Measurements from ENCODE around the gene ELMO2.

The ELMO2 gene

DNA sequence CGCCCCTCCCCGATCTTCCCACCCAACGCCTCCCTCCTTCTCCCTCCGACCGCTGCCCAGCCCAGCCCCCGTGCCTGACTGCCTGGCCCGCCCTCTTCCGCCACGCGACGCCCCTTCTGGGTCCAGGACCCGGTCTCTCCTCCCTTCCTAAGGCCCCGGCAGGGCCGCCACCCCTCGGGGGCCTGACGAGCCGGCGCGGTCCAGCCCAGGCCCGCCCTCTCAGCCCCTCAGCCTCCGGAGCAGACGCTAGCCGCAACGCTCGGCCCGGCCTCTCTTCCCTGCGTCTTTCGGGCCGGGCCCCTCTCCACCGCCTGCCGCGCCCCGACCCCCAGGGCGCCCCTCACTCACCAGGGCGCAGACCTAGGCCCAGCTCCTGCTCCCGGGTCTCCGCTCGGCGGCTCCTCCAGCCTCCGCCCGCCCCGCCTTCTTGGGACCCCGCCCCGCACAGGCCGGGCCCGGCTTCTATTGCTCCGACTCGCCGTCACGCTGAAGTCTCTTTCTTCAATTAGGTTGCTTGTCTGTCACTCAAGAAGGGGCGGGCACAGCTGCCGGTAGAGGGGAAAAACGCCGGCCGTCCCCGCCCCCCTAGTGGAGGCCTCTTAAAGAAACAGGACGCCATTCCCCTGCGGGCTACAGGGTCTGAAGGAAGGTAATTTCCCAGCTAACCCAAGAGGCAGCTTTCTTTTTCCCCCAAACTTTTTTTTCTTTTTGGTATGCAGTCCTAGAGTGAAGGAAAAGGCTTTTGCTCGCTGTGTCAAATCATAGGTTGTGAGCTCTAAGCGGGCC lies at the start of gene ELMO2:
Gene ELMO2, minus strand, starts transcription at position 416 of the 786 bp plus-strand sequence. CDS start 12,133 bp downstream, outside the sequence.
- DNase-seq: peak; percentile 96

DNA sequence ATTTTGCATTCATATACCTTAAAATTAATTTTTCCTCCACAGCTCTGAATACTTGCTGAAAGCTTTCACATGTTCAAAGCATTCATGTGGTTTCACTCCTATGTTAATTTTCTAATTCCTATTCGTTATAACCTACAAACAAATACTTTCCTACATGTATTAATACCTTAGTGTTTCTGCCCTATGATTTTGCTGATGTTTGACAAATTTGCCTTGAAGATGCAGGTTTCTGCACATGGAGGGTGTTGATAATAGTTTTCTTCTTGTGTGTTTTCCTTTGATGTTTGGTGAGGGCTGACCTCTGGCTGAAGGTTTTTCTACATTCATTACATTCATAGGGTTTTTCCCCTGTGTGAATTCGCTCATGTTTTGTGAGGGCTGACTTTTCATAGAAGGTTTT lies 49.3 kb upstream of the ELMO2 start:
- DNase-seq: no peak

DNA sequence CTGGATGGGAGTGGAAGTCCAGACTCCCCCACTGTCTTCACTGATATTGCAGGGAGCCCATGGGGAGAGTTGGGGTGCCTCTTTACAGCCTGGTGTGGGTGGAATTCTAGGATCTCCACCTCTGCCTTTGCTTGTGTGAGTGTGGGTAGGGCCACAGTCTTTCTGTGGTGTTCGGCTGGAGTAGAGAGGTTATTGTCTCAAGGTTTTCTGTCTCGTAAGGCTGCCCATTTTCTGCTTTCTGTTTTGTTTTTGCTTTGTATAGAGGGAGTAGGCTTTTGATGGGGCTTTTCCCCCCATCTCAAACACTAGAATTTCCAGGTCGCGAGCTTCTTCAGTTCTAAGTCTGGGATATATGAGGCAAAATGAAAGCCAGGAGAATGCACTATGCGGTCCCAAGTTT lies 40.4 kb upstream of the ELMO2 start:
- DNase-seq: no peak

DNA sequence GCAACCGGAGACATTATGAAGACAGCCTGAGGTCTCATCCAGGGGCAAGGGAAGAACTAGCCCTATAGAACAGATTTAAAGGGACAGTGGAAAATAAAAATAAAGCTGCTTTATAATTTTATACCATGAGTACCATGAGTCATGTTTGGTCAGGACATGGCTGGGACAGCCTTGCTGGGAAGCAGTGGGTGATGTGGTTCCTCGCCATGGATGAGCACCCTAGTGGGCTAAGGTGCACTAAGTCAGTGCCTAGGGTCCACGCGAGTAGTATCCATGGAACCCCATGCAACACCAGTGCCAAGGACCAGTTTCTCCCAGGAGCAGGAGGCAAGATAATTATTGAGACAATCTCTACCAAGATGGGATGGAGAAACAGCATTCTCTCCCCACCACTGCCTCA lies 33.4 kb upstream of the ELMO2 start:
- DNase-seq: no peak

DNA sequence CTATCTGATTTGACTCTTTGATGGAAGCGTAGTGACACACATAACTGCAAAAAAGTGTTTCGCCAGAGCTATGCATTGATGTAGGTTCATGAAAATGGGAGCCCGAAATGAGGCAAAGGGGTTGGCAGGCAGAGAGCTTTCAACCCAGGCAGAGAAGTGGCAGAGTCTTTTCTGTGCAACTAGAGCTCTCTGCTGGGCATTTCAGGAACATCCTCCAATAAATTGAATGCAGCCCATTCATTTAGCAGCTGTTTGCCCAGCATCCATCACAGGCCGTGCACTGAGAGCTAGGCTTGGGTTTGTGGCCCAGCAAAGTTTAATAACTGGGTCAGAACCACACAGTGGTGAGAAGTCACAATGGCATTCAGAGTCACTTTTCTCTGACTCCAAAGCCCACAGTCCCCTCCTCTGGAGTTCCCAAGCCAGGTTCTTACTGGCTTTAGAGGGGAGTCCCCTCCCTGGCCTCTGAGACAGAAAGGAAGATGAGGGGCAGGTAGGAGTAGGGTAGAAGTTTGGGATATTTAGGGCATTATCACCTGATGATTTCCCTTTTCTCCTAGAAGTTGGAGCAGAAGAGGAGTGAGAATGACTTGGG lies 31.8 kb upstream of the ELMO2 start:
- peak; percentile 50 to 70 for DNase-seq

DNA sequence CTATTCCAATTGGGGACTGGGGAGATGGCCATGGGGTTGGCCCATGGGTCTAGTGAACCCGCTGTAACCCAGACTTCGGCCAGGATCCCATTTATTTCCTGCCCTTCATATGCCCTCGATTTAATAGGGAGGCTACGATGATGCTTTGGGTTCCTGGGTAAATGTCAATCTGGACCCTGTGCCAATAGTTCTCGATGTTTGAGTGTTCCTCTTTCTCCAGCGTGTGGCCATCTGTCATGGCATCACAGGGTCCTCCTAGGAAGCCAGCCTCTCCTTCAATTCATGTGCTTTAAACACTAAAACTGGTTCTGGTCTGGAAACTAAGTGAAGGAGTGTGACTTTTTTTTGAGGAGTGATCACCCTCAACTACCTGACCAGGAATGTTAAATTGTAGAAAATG lies 28.7 kb upstream of the ELMO2 start:
- DNase-seq: no peak

- DNase-seq: no peak
These were observed 28.2 kb upstream of the ELMO2 start for GRCh38 chr20:46434597-46434996.

- no peak for DNase-seq
These were observed 26.6 kb upstream of the ELMO2 start for GRCh38 chr20:46433051-46433450.

- no peak for DNase-seq
These were observed 24.7 kb upstream of the ELMO2 start for GRCh38 chr20:46430921-46431712.

DNA sequence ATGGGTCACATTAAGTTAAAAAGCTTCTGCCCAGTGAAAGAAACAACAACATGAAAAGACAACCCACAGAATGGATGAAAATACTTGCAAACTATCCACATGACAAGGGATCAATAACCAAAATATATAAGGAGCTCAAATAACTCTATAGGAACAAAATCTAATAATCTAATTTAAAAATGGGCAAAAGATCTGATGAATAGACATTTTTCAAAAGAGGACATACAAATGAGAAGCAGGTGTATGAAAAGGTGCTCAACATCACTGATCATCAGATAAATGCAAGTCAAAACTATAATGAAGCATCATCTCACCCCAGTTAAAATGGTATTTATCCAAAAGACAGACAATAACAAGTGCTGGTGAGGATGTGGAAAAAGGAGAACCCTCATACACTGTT lies 21.0 kb upstream of the ELMO2 start:
- DNase-seq: no peak

GRCh38 chr20:46423882-46424482 lies 17.6 kb upstream of the ELMO2 start:
- no peak for DNase-seq

DNA sequence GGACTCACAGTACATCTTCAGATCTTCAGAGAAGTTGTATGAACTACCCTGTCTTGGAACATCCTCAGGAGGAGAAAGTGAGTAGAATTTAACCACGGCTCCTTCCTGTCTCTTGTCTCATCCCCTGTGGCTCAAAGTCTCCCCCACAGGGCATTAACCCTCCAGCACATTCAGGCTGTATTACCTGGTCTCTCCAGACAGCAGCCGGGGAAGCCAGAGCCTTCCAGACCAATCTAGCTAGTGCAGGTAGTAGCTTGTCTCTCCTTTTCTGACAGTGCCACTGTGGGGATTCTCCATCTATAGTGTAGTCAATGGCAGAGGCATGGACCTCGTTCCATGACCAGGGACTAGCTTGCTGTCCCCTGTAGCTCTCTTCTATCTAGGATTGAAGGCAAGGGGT lies 16.9 kb upstream of the ELMO2 start:
- DNase-seq: no peak

DNA sequence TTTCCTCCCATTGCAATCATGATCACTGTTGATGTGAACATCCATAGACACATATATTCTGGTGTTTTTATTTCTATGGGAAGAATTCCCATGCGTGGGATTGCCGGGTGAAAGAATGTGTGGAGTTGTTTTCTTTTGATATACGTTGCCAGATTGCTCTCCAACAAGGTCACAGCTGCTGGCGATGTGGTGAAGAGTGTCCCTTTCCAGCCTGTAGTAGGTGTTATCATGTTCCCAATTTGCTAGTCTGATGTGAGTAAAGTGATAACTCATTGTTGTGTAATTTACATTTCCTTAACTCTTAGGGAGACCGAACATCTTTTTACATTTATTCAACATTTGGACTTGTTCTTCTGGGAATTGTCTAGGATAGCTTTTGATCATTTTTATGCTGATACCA lies 14.5 kb upstream of the ELMO2 start:
- DNase-seq: no peak

- no peak for DNase-seq
These were observed 13.5 kb upstream of the ELMO2 start for GRCh38 chr20:46419882-46420281.

- DNase-seq: no peak
These were observed 10.4 kb upstream of the ELMO2 start for GRCh38 chr20:46416839-46417238.

DNA sequence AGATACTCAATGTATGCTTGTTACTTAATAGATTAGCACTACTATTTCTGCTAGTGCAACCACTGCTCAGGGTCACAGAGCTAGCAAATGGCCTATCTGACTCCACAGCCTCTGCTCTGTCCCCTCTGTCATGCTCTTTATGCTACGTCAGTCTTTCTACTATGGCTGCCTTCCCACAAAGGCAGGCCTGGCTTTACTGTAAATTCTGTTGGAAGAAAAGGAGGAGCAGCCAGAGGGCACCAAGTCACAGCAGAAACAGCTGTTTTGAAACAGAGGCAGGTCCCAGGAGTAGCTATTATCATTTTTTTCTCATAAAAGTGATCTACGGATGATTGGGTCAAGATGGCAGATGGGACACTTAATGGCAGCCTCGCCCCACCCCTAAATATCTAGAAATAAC lies 10.0 kb upstream of the ELMO2 start:
- no peak for DNase-seq

DNA sequence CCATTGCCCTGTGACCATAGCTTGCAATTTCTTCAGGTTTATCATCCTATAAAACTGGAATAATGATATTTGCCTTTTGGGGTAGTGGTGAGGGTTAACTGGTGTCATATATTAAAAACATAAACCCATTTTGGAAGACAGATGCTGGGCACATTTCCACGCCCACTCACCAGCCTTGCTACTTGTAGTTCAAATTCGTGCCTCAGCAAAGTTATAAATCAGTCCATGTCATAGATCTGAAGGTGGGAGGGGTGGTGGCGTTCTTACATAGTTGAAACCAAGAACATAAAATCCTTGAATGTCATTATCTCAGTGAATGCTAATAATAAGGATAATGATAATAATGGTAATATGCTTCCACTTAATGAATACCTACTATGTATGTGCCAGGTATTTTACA lies 9.4 kb upstream of the ELMO2 start:
- no peak for DNase-seq

DNA sequence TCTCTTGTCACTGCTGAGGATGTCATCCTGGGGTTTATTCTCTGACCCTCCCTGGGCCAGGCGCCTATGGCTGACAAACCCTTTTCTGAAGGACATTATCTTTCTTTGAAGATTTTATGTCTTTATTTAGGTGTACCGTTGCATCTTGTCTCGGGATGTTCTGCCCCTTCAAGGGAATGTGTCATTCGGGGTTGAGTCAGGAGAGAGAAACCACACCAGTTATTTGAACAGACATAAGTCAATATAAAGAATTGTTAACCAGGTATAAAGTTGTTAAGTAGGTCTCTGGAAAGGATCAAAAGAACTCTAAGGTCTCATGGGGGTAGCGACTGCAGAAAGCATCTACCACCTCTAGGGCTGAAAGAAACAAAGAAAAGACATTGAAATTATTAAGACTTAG lies 8.2 kb upstream of the ELMO2 start:
- DNase-seq: no peak

GRCh38 chr20:46411637-46412036 lies 5.2 kb upstream of the ELMO2 start:
- DNase-seq: no peak

DNA sequence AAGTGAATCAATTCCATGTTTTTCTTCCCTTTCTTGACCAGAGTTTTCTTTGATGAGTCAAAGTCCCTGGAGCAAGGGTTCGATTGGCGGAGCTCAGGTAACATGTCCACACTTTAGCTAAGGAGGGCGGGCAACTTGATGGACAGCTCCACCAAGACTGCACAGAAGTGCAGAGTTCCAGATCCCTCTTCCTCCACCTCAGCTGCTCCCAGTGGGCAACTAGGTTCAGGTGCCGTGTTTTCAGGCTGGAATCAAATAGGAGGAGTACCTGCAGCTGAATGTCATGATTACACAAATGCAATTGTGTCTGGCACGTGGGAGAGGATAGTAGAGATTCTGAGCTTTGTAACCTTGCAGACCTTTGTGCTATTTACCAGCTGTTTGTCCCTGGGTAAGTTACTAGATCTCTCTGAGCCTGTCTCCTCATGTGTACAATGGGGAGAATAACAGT lies 1.9 kb upstream of the ELMO2 start:
- no peak for DNase-seq

DNA sequence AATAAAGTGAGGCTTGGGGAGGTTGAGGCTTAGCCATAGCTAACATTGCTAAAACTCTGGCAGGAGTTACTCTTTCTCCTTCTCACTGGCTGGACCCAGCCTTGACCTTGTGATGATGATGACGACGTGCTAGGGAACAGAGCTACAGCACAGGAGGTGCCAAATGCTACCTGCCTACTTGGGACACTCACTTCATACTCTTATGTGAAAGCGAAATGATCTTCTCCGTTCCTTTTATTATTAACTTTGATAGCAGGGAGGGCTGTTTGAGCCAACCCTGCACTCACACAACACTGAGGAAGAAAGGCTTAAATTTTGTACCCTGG lies 1.2 kb upstream of the ELMO2 start:
- no peak for DNase-seq

- peak; percentile 62 to 78 for DNase-seq
These were observed 713 bp upstream of the ELMO2 start for GRCh38 chr20:46406986-46407670.

GRCh38 chr20:46402331-46402811 lies 4.0 kb downstream of the ELMO2 start:
- DNase-seq: no peak
